Astrocyte of the cerebellum (primary cell): ENCODE results near the gene TCFL5.
A peak's percentile ranks its signal among the peaks of the same experiment; 100 is the strongest.

Source experiments
- DNase-seq: peaks from one replicate; pipeline ENCODE4 v3.0.0-alpha.2; 2011; ENCODE audit warnings: low read depth
- H3K4me3 ChIP-seq: 2 replicates; pipeline ENCODE4 v1.5.1; 2011; ENCODE audit warnings: mild to moderate bottlenecking, low read depth, low read length, moderate library complexity
- in situ Hi-C: cut with HindIII; loops from 2 replicates; pipeline ENCODE4 v1.10.0; 2017; ENCODE audit warnings: low sequenced_read_pairs
- TF ChIP-seq, protein P1 (sequence below): IDR thresholded peaks from 2 replicates; pipeline ENCODE4 v1.5.1; 2012; ENCODE audit warnings: low read length, low read depth, moderate library complexity, mild to moderate bottlenecking; ENCODE audit errors: missing control alignments

The TCFL5 gene

GRCh38 chr20:62906647-62907375 lies 45.2 kb upstream of the TCFL5 start:
- H3K4me3 ChIP-seq = no peak overlapping the region
- in situ Hi-C loops = no loop called here
- TF ChIP-seq, protein P1, sequence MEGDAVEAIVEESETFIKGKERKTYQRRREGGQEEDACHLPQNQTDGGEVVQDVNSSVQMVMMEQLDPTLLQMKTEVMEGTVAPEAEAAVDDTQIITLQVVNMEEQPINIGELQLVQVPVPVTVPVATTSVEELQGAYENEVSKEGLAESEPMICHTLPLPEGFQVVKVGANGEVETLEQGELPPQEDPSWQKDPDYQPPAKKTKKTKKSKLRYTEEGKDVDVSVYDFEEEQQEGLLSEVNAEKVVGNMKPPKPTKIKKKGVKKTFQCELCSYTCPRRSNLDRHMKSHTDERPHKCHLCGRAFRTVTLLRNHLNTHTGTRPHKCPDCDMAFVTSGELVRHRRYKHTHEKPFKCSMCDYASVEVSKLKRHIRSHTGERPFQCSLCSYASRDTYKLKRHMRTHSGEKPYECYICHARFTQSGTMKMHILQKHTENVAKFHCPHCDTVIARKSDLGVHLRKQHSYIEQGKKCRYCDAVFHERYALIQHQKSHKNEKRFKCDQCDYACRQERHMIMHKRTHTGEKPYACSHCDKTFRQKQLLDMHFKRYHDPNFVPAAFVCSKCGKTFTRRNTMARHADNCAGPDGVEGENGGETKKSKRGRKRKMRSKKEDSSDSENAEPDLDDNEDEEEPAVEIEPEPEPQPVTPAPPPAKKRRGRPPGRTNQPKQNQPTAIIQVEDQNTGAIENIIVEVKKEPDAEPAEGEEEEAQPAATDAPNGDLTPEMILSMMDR = no peak
- no peak for DNase-seq

DNA sequence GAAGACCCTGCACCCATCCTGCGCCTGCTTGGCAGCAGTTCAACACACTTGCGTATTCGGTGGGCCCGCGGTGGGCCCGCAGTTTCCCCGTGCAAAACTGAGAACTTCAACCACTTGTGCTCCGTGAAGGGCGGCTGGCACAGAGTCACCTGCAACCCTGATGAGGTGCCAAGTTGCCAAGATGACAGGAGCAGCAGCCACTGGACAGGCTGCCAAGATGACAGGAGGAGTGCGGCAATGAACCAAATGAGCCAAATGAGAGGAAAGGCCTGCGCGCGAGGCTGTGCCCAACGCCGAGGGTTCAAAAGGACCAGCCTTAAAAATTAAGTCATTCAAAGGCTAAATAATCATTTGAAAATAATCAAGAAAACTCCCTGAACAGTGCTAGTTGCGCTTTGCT lies 44.6 kb upstream of the TCFL5 start:
- no peak overlapping the region for H3K4me3 ChIP-seq
- TF ChIP-seq, protein P1 = no peak
- in situ Hi-C loops = no loop called here
- no peak for DNase-seq

GRCh38 chr20:62905536-62906117 lies 44.0 kb upstream of the TCFL5 start:
- in situ Hi-C loops = no loop called here
- DNase-seq = no peak
- no peak overlapping the region for H3K4me3 ChIP-seq
- TF ChIP-seq, protein P1 = no peak

DNA sequence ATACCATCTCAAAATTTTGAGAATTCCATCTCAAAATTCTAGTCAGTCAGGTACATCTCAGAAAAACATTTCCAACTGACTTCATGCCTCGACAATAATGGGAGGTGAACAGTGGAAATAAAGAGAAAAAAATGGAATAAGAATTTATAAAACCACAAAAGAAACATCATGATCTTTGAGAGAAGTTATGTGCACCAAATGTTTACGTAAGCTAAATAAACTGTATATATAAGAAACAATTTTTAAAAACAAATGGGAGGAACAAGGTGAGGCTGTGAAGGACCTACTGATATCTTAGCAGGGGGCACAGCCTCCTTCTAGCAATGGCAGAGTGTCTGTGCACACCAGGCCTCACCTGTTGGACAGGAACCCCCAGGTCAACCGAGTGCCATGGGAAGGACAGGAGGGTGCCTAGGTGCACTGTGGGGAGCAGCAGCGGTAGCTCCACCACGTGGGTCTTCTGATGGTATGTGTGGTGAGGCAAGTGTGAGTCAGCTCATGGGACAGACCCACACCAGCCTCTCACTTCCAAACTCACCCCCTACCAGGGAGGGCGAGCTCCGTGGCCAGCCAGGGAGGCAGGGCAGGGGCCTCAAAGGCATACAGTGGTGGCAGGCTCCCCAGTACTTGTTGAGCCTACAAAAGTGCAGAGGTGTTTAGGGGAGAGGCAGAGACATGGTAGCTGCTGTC lies 41.4 kb upstream of the TCFL5 start:
- TF ChIP-seq, protein P1 = no peak
- no peak overlapping the region for H3K4me3 ChIP-seq
- in situ Hi-C loops = no loop called here

DNA sequence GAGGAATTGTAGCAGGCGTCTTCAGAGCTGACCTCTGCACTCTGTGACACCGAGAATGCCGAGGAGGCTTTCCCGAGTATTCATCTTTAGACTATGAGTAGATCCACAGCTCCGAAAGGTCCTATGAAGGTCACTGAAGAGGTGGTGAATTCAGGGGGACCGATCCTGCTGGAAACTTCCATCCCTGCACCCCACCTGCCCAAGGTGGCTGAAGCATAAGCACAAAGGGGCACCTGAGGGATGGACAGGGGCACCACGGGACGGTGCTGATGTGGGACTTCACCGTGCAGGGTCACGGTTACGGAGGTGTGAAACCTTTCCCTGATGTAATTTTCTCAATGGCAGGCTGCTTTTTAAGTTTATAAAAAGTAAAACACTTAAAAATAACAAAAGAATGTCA lies 40.3 kb upstream of the TCFL5 start:
- in situ Hi-C loops = no loop called here
- no peak overlapping the region for H3K4me3 ChIP-seq
- no peak for DNase-seq
- TF ChIP-seq, protein P1 = no peak

More for the DNA sequence above, 41.4 kb upstream of the TCFL5 start:
- DNase-seq = no peak

GRCh38 chr20:62900692-62901584 lies 39.3 kb upstream of the TCFL5 start:
- H3K4me3 ChIP-seq = no peak overlapping the region
- TF ChIP-seq, protein P1 = peak; percentile 41
- DNase-seq = no peak
- in situ Hi-C loops = no loop called here
